PC-3 (cell line): Measurements from ENCODE around the gene LTC4S. TPM values are rescaled to one million over a fixed set of nuclear protein-coding genes. Genes with fewer than 3 reads are reported as not detected.

Source experiments
- ATAC-seq: fragments of 200-7000 bp; cut with Tn5 transposase; 2 replicates; pipeline ENCODE4 v1.9.1; 2020; ENCODE audit warnings: mild to moderate bottlenecking, moderate library complexity
- BruUV-seq: library from RNA; stranded (reverse); fragments of 400-500 nt; replicated peaks from 2 replicates; lab custom pipeline; 2021; lab: Mats Ljungman, UMichigan
- CTCF ChIA-PET: fragments of 300-600 bp; sonication (Branson Sonifier 250); formaldehyde crosslinking; loops from one replicate; lab custom pipeline; 2022; ENCODE audit warnings: antibody characterized with exemption; lab: Charles Lee
- POLR2A ChIA-PET: fragments of 300-600 bp; sonication (Branson Sonifier 250); formaldehyde crosslinking; loops from one replicate; lab custom pipeline; 2022; ENCODE audit warnings: antibody characterized with exemption; ENCODE audit not compliant: unreplicated experiment; lab: Charles Lee
- DNase-seq: peaks from one replicate; pipeline ENCODE4 v3.0.0-alpha.2; 2015
- H2AFZ ChIP-seq: fragments of 300-600 bp; sonication (generic); 2 replicates; pipeline ENCODE4 v1.6.0; 2016; ENCODE audit warnings: antibody characterized with exemption, low read length
- H3F3A ChIP-seq: fragments of 300-600 bp; sonication (generic); one replicate; pipeline ENCODE4 v1.6.0; 2017; ENCODE audit warnings: antibody characterized with exemption, low read length, control low read depth, mild to moderate bottlenecking; ENCODE audit not compliant: unreplicated experiment
- H3K27ac ChIP-seq: fragments of 300-600 bp; sonication (generic); 2 replicates; pipeline ENCODE4 v1.5.1; 2016; ENCODE audit warnings: mild to moderate bottlenecking, low read length
- H3K27me3 ChIP-seq: fragments of 300-600 bp; sonication (generic); 2 replicates; pipeline ENCODE4 v1.6.1; 2016; ENCODE audit warnings: low read length, mixed read lengths
- H3K36me3 ChIP-seq: fragments of 300-600 bp; sonication (generic); 2 replicates; pipeline ENCODE4 v1.6.1; 2016; ENCODE audit warnings: low read depth, mixed run types, low read length, mixed read lengths
- H3K4me1 ChIP-seq: fragments of 300-600 bp; sonication (generic); 2 replicates; pipeline ENCODE4 v1.5.1; 2016; ENCODE audit warnings: low read length; ENCODE audit not compliant: insufficient read depth
- H3K4me2 ChIP-seq: fragments of 300-600 bp; sonication (generic); 2 replicates; pipeline ENCODE4 v1.6.0; 2016; ENCODE audit warnings: low read length
- H3K4me3 ChIP-seq: fragments of 300-600 bp; sonication (generic); 2 replicates; pipeline ENCODE4 v1.5.1; 2016; ENCODE audit warnings: mild to moderate bottlenecking, low read length, mixed read lengths
- H3K79me2 ChIP-seq: fragments of 300-600 bp; sonication (generic); 2 replicates; pipeline ENCODE4 v1.6.1; 2017; ENCODE audit warnings: low read length, mixed read lengths
- H3K9ac ChIP-seq: fragments of 300-600 bp; sonication (generic); 2 replicates; pipeline ENCODE4 v1.6.0; 2016; ENCODE audit warnings: mild to moderate bottlenecking, low read length
- H3K9me2 ChIP-seq: fragments of 300-600 bp; sonication (generic); replicated peaks from 2 replicates; pipeline ENCODE4 v1.6.1; 2016; ENCODE audit warnings: mixed run types, low read length, mixed read lengths
- H3K9me3 ChIP-seq: fragments of 300-600 bp; sonication (generic); 2 replicates; pipeline ENCODE4 v1.6.1; 2016; ENCODE audit warnings: low read length, mixed read lengths
- H4K20me1 ChIP-seq: fragments of 300-600 bp; sonication (generic); 2 replicates; pipeline ENCODE4 v1.6.1; 2016; ENCODE audit warnings: low read length, mixed read lengths
- EZH2 ChIP-seq: fragments of 300-600 bp; sonication (generic); IDR thresholded peaks from one replicate; pipeline ENCODE4 v1.6.1; 2017; ENCODE audit warnings: antibody characterized with exemption, mild to moderate bottlenecking, low read length; ENCODE audit not compliant: unreplicated experiment
- EZH2phosphoT487 ChIP-seq: fragments of 300-600 bp; sonication (generic); IDR thresholded peaks from 2 replicates; pipeline ENCODE4 v1.6.1; 2018; ENCODE audit warnings: mild to moderate bottlenecking, antibody characterized with exemption, low read length, borderline replicate concordance
- intact Hi-C: fragments of 100-400 bp; cut with micrococcal nuclease; formaldehyde crosslinking; loops from 2 replicates; pipeline ENCODE4 v1.9.0; 2023
- total RNA-seq: library from RNA; depleted of rRNA; stranded (reverse); fragments of >200 nt; gene quantifications from 2 replicates; pipeline ENCODE4 v1.2.3, GENCODE V29; 2014
- TF ChIP-seq, protein P1 (sequence below): fragments of 300-600 bp; sonication (generic); conservative IDR thresholded peaks from 2 replicates; pipeline ENCODE4 v1.5.1; 2017; ENCODE audit warnings: antibody characterized with exemption, low read depth, mild to moderate bottlenecking, low read length

Gene LTC4S
- total RNA-seq, 1 experiment from 2014 or later = 1.5 TPM

DNA sequence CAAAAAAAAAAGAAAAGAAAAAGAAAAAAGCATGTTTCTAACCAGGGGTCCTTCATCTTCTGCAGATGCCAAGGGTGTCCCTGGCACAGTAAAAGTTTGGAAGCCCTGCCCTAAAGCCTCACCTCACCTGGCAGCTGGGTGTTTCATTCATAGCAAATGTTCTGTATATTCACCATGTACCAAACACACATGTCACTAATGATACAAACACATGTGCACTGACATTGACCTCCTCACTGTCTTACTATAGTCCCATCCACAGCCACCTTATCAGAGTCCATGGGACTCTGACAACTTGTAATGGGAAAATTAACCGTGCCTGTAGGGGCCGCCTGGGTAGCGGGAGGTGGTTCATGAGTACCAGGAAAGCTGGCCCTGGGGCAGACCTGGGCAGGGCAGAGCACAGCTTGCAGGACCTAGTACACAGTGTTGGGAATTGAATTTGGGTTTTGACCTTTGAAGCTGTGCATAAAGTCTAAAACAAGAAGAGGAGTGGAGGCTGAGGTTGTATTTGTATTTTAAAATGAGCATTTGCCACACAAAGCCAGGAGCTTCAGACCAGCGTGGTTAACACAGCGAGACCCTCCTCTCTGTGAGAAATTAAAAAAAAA lies 19.3 kb downstream of the LTC4S start:
- Histone ChIP-seq H3K79me2 (peaks cover 3% of the 10 kb centered on the region), H4K20me1 (no peaks in the 10 kb centered on the region), H3F3A (no peaks in the 10 kb centered on the region), H3K27ac (no peak overlapping the region), H3K9me3 (no peaks in the 10 kb centered on the region), H3K9ac (no peak overlapping the region), H3K4me1 (peaks cover 3% of the 10 kb centered on the region), H3K27me3 (no peaks in the 10 kb centered on the region), H3K4me2 (no peak overlapping the region), H3K9me2 (no peaks in the 10 kb centered on the region), H2AFZ (no peak overlapping the region), H3K36me3 (no peaks in the 10 kb centered on the region), H3K4me3 (no peak overlapping the region)
- DNase-seq (no peak), ATAC-seq (no peak)
- intact Hi-C loops = no loop called here
- ChIA-PET POLR2A (no interaction called here), CTCF (no interaction called here)
- TF ChIP-seq EZH2phosphoT487 (no peak), EZH2 (no peak)
- TF ChIP-seq, protein P1, sequence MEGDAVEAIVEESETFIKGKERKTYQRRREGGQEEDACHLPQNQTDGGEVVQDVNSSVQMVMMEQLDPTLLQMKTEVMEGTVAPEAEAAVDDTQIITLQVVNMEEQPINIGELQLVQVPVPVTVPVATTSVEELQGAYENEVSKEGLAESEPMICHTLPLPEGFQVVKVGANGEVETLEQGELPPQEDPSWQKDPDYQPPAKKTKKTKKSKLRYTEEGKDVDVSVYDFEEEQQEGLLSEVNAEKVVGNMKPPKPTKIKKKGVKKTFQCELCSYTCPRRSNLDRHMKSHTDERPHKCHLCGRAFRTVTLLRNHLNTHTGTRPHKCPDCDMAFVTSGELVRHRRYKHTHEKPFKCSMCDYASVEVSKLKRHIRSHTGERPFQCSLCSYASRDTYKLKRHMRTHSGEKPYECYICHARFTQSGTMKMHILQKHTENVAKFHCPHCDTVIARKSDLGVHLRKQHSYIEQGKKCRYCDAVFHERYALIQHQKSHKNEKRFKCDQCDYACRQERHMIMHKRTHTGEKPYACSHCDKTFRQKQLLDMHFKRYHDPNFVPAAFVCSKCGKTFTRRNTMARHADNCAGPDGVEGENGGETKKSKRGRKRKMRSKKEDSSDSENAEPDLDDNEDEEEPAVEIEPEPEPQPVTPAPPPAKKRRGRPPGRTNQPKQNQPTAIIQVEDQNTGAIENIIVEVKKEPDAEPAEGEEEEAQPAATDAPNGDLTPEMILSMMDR = no peak
- BruUV-seq = no TSS peak

DNA sequence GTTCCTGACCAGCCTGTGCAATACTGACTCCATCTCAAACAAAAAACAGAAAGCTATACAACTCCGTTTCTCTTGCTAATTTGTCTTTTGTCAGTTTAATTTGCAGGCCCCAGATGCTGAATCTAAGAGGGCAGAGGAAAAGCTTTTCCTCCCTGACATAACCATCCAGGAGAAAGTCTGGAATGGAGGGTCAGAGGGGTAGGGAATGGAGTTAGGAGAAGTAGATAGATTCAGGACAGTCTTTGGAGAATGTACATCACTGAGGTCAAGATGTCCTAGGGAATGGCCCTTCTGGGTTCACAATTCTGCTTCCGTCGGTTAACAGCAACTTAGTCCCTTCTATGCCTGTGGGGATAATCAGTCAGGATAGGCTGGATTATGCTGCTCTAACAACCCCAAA lies 20.3 kb downstream of the LTC4S start:
- Histone ChIP-seq H3K27ac (no peak overlapping the region), H3K36me3 (no peaks in the 10 kb centered on the region), H3K4me1 (peaks cover 11% of the 10 kb centered on the region), H3K4me3 (no peak overlapping the region), H3F3A (no peaks in the 10 kb centered on the region), H4K20me1 (no peaks in the 10 kb centered on the region), H2AFZ (no peak overlapping the region), H3K27me3 (no peaks in the 10 kb centered on the region), H3K9me2 (no peaks in the 10 kb centered on the region), H3K4me2 (no peak overlapping the region), H3K9ac (no peak overlapping the region), H3K9me3 (no peaks in the 10 kb centered on the region), H3K79me2 (no peaks in the 10 kb centered on the region)
- CTCF ChIA-PET = no interaction called here
- no TSS peak for BruUV-seq
- TF ChIP-seq EZH2 (no peak), EZH2phosphoT487 (no peak)
- TF ChIP-seq, protein P1 = no peak
- POLR2A ChIA-PET = no interaction called here
- ATAC-seq = no peak
- no peak for DNase-seq
- intact Hi-C loops = no loop called here

DNA sequence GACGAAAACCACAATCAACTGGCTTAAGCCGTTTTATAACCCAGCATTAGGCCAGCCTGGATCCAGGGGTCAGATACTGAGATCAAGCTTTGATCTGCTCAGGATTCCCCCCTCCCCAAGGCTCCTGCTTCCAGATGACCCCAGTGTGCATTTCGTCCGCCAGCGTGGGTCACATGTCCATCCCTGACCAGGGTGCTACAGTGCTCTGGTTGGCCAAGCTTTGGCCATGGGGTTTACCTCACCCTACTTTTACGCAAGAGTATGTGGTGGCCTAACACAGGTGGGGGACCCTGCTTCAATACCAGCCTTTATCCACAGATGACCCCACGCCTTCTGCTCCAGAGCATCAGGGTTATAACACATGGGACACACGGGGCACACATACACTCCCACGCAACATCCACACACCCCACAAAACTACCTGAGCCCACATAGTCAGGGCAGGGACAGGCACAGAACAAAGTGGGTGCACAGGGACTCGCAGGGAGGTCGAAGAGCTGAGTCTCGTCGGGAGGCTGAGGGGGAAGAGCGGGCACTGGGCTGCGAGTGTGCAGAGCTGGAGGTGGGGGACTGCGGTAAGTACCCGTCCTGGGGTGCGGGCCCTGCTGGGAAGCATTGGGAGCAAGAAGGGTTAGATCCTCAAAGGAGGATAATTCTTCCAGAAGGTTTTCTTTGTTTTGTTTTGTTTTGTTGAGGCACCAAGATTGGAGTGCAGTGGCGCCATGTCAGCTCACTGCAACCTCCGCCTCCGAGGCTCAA lies 21.9 kb downstream of the LTC4S start:
- H4K20me1 ChIP-seq = no peaks in the 10 kb centered on the region
- ChIA-PET CTCF (no interaction called here), POLR2A (interaction anchor here (0.6 kb wide), 1 partner anchor 91 kb away, joined by 4 read pairs; no protein-coding TSS in a partner anchor)
- no peaks in the 10 kb centered on the region for H3K9me2 ChIP-seq
- H3K27ac ChIP-seq = no peak overlapping the region
- H3K27me3 ChIP-seq = no peaks in the 10 kb centered on the region
- peaks cover 5% of the 10 kb centered on the region; the same call in 1 of the 2 replicates for H3K79me2 ChIP-seq
- BruUV-seq = no TSS peak
- H2AFZ ChIP-seq = no peak overlapping the region
- intact Hi-C loops = no loop called here
- ATAC-seq (no peak), DNase-seq (no peak)
- peaks cover 26% of the 10 kb centered on the region for H3K4me1 ChIP-seq
- H3F3A ChIP-seq = no peaks in the 10 kb centered on the region
- H3K4me3 ChIP-seq = no peak overlapping the region
- H3K9me3 ChIP-seq = no peaks in the 10 kb centered on the region
- H3K9ac ChIP-seq = no peak overlapping the region
- no peaks in the 10 kb centered on the region for H3K36me3 ChIP-seq
- TF ChIP-seq EZH2 (no peak), EZH2phosphoT487 (no peak)
- TF ChIP-seq, protein P1 = no peak
- no peak overlapping the region for H3K4me2 ChIP-seq
